ENCODE results near the gene TAS2R50.
"Not testable (repeated sequence)": the region's sequence is repeated elsewhere in the genome, so short reads cannot be mapped to it uniquely, and the experiment has no call there.

The TAS2R50 gene

GRCh38 chr12:10986812-10987211 lies at the start of gene TAS2R50:
TAS2R50 (minus strand) TSS chr12:10986912; CDS start chr12:10986860, 52 bp downstream.
- FAIRE-seq (no peak), DNase-seq (ENCODE audit: extremely low spot score, insufficient read length, low read depth) (no peak)

- DNase-seq (ENCODE audit: extremely low spot score, insufficient read length, low read depth), result not testable (repeated sequence)
- FAIRE-seq, result peak; percentile 75
These were observed 47.2 kb upstream of the TAS2R50 start for GRCh38 chr12:11033959-11034358.

- FAIRE-seq, result no peak
These were observed 44.6 kb upstream of the TAS2R50 start, which contains the start of gene TAS2R31 for GRCh38 chr12:11031307-11031706. TAS2R31 (minus strand) TSS chr12:11031407; CDS start chr12:11031335, 72 bp downstream.

GRCh38 chr12:11026118-11026517 lies 39.4 kb upstream of the TAS2R50 start:
- FAIRE-seq, result no peak
- no peak for DNase-seq (ENCODE audit: extremely low spot score, insufficient read length, low read depth)

More at GRCh38 chr12:11031307-11031706, 44.6 kb upstream of the TAS2R50 start, which contains the start of gene TAS2R31:
- DNase-seq (ENCODE audit: extremely low spot score, insufficient read length, low read depth), result no peak

- DNase-seq (ENCODE audit: extremely low spot score, insufficient read length, low read depth) (no peak), FAIRE-seq (no peak)
These were observed 36.7 kb upstream of the TAS2R50 start for GRCh38 chr12:11023387-11023786.

- FAIRE-seq, result no peak
These were observed 35.8 kb upstream of the TAS2R50 start, which contains the start of gene TAS2R19 for GRCh38 chr12:11022520-11022919. TAS2R19 (minus strand) TSS chr12:11022620; CDS start chr12:11022571, 49 bp downstream.

GRCh38 chr12:11016937-11017336 lies 30.2 kb upstream of the TAS2R50 start:
- FAIRE-seq, result no peak
- DNase-seq (ENCODE audit: extremely low spot score, insufficient read length, low read depth), result no peak

More at GRCh38 chr12:11022520-11022919, 35.8 kb upstream of the TAS2R50 start, which contains the start of gene TAS2R19:
- DNase-seq (ENCODE audit: extremely low spot score, insufficient read length, low read depth), result no peak

- no peak for FAIRE-seq
- no peak for DNase-seq (ENCODE audit: extremely low spot score, insufficient read length, low read depth)
These were observed 29.2 kb upstream of the TAS2R50 start for GRCh38 chr12:11015775-11016430.

- FAIRE-seq (no peak), DNase-seq (ENCODE audit: extremely low spot score, insufficient read length, low read depth) (no peak)
These were observed 27.5 kb upstream of the TAS2R50 start for GRCh38 chr12:11014234-11014633.

GRCh38 chr12:11007608-11008007 lies 20.9 kb upstream of the TAS2R50 start:
- FAIRE-seq (no peak), DNase-seq (ENCODE audit: extremely low spot score, insufficient read length, low read depth) (no peak)

- FAIRE-seq, result no peak
These were observed 11.5 kb upstream of the TAS2R50 start, which contains the start of gene TAS2R20 for GRCh38 chr12:10998204-10998603. TAS2R20 (minus strand) TSS chr12:10998304; CDS start chr12:10997875, 429 bp downstream.

GRCh38 chr12:10994307-10994706 lies 7.6 kb upstream of the TAS2R50 start:
- FAIRE-seq, result no peak
- DNase-seq (ENCODE audit: extremely low spot score, insufficient read length, low read depth), result no peak

More at GRCh38 chr12:10998204-10998603, 11.5 kb upstream of the TAS2R50 start, which contains the start of gene TAS2R20:
- DNase-seq (ENCODE audit: extremely low spot score, insufficient read length, low read depth), result no peak

GRCh38 chr12:10989107-10989506 lies 2.4 kb upstream of the TAS2R50 start:
- FAIRE-seq (no peak), DNase-seq (ENCODE audit: extremely low spot score, insufficient read length, low read depth) (no peak)

GRCh38 chr12:10982244-10982643 lies 4.5 kb downstream of the TAS2R50 start:
- FAIRE-seq (no peak), DNase-seq (ENCODE audit: extremely low spot score, insufficient read length, low read depth) (no peak)

- FAIRE-seq, result peak; percentile 41
- no peak for DNase-seq (ENCODE audit: extremely low spot score, insufficient read length, low read depth)
These were observed 11.7 kb downstream of the TAS2R50 start for GRCh38 chr12:10974965-10975364.

- FAIRE-seq (no peak), DNase-seq (ENCODE audit: extremely low spot score, insufficient read length, low read depth) (no peak)
These were observed 17.8 kb downstream of the TAS2R50 start for GRCh38 chr12:10968765-10969456.

- no peak for DNase-seq (ENCODE audit: extremely low spot score, insufficient read length, low read depth)
- FAIRE-seq, result peak; percentile 15
These were observed 19.3 kb downstream of the TAS2R50 start for GRCh38 chr12:10967409-10967808.

- FAIRE-seq, result no peak
- DNase-seq (ENCODE audit: extremely low spot score, insufficient read length, low read depth), result no peak
These were observed 20.4 kb downstream of the TAS2R50 start for GRCh38 chr12:10966314-10966713.

GRCh38 chr12:10965476-10965875 lies 21.2 kb downstream of the TAS2R50 start:
- DNase-seq (ENCODE audit: extremely low spot score, insufficient read length, low read depth) (no peak), FAIRE-seq (no peak)

GRCh38 chr12:10960211-10960610 lies 26.5 kb downstream of the TAS2R50 start:
- DNase-seq (ENCODE audit: extremely low spot score, insufficient read length, low read depth) (no peak), FAIRE-seq (no peak)

- FAIRE-seq, result peak; percentile 31
- no peak for DNase-seq (ENCODE audit: extremely low spot score, insufficient read length, low read depth)
These were observed 26.9 kb downstream of the TAS2R50 start for GRCh38 chr12:10959804-10960203.
